HepG2 (cell line): ENCODE results near the gene CEBPB. TPM values are rescaled to one million over a fixed set of nuclear protein-coding genes. Genes with fewer than 3 reads are reported as not detected.

ENCODE experiments used
- FOXJ3 ChIP-seq: sonication (generic); formaldehyde crosslinking; IDR thresholded peaks from 2 replicates; pipeline ENCODE4 v1.4.0; 2020; ENCODE audit warnings: missing genetic modification reagents, mild to moderate bottlenecking, borderline replicate concordance
- GTF2F1 ChIP-seq: fragments of 150-350 bp; IDR thresholded peaks from 2 replicates; pipeline ENCODE4 v1.6.1; 2014; ENCODE audit warnings: low read length
- LRRFIP1 ChIP-seq: sonication (generic); formaldehyde crosslinking; conservative IDR thresholded peaks from 2 replicates; pipeline ENCODE4 v1.4.0; 2020; ENCODE audit warnings: missing genetic modification reagents
- MAFF ChIP-seq: IDR thresholded peaks from 2 replicates; pipeline ENCODE4 v1.6.1; 2011; ENCODE audit warnings: low read depth, low read length, improper control_type of control experiment
- NRL ChIP-seq: sonication (generic); formaldehyde crosslinking; IDR thresholded peaks from 2 replicates; pipeline ENCODE4 v1.5.0; 2020; ENCODE audit warnings: missing genetic modification reagents, mild to moderate bottlenecking, moderate library complexity, borderline replicate concordance
- RORA ChIP-seq: sonication (generic); formaldehyde crosslinking; IDR thresholded peaks from 2 replicates; pipeline ENCODE4 v1.5.0; 2020; ENCODE audit warnings: mild to moderate bottlenecking, missing genetic modification reagents, moderate library complexity
- SATB2 ChIP-seq: sonication (generic); formaldehyde crosslinking; IDR thresholded peaks from 2 replicates; pipeline ENCODE4 v1.5.0; 2020; ENCODE audit warnings: missing genetic modification reagents
- TCF7L2 ChIP-seq: IDR thresholded peaks from 2 replicates; pipeline ENCODE4 v1.6.1; 2011; ENCODE audit warnings: mild to moderate bottlenecking, low read depth, low read length, moderate library complexity
- THAP9 ChIP-seq: sonication (generic); formaldehyde crosslinking; IDR thresholded peaks from 2 replicates; pipeline ENCODE4; 2020; ENCODE audit warnings: missing genetic modification reagents, mild to moderate bottlenecking, borderline replicate concordance
- ZBTB26 ChIP-seq: IDR thresholded peaks from 2 replicates; pipeline ENCODE4 v1.6.1; 2016; ENCODE audit warnings: missing compliant biosample characterization, missing genetic modification reagents, borderline replicate concordance
- ZNF121 ChIP-seq: sonication (generic); formaldehyde crosslinking; IDR thresholded peaks from 2 replicates; pipeline ENCODE4 v1.5.0; 2020; ENCODE audit warnings: mild to moderate bottlenecking, missing genetic modification reagents
- ZNF180 ChIP-seq: sonication (generic); formaldehyde crosslinking; IDR thresholded peaks from 2 replicates; pipeline ENCODE4 v1.4.0; 2020; ENCODE audit warnings: low read depth, missing genetic modification reagents, borderline replicate concordance
- ZNF263 ChIP-seq: sonication (generic); formaldehyde crosslinking; IDR thresholded peaks from 2 replicates; pipeline ENCODE4 v1.4.0; 2020; ENCODE audit warnings: missing genetic modification reagents
- ZNF333 ChIP-seq: sonication (generic); formaldehyde crosslinking; IDR thresholded peaks from 2 replicates; pipeline ENCODE4 v1.4.0; 2020; ENCODE audit warnings: mild to moderate bottlenecking, missing genetic modification reagents, borderline replicate concordance
- ZNF414 ChIP-seq: sonication (generic); formaldehyde crosslinking; IDR thresholded peaks from 2 replicates; pipeline ENCODE4 v1.5.0; 2020; ENCODE audit warnings: missing genetic modification reagents
- ZNF772 ChIP-seq: sonication (generic); formaldehyde crosslinking; IDR thresholded peaks from 2 replicates; pipeline ENCODE4 v1.5.0; 2020; ENCODE audit warnings: mild to moderate bottlenecking, missing genetic modification reagents
- ZNF788 ChIP-seq: sonication (generic); formaldehyde crosslinking; IDR thresholded peaks from 2 replicates; pipeline ENCODE4 v1.5.0; 2020; ENCODE audit warnings: mild to moderate bottlenecking, missing genetic modification reagents, borderline replicate concordance
- polyA plus RNA-seq, 8 experiments: library from polyadenylated mRNA; depleted of rRNA in 3 of 8; stranded (reverse) in 7 of 8; unstranded in 1 of 8; fragments of >200 nt; fragmentation: Illumina TruSeq in 4 of 8; extraction: Trizol in 4 of 8; gene quantifications; 2 replicates each; pipeline versions ENCODE4 v1.2.1 to v1.2.3, GENCODE V29; 2011 to 2016; ENCODE audit warnings: low read depth in 4 of 8, missing spikeins in 1 of 8, mixed read lengths in 1 of 8; ENCODE audit not compliant: insufficient read depth in 1 of 8
- total RNA-seq, 5 experiments: library from RNA; depleted of rRNA; stranded (reverse); fragments of >200 nt; fragmentation: Illumina TruSeq; extraction: Trizol; gene quantifications; 2 replicates each; pipeline ENCODE4 v1.2.3, GENCODE V29; 2016; ENCODE audit warnings: low read depth in 1 of 5
- TF ChIP-seq, protein P1 (sequence below): sonication (generic); formaldehyde crosslinking; IDR thresholded peaks from 2 replicates; pipeline ENCODE4 v1.8.0; 2022; ENCODE audit warnings: missing genetic modification reagents, low read depth, mild to moderate bottlenecking, borderline replicate concordance

CEBPB gene
- total and polyA plus RNA-seq, 2 of the 13 experiments (the other 11 are each of a cell fraction or from before 2014, with no cell fraction given) = 18.5 to 28.2 TPM

DNA sequence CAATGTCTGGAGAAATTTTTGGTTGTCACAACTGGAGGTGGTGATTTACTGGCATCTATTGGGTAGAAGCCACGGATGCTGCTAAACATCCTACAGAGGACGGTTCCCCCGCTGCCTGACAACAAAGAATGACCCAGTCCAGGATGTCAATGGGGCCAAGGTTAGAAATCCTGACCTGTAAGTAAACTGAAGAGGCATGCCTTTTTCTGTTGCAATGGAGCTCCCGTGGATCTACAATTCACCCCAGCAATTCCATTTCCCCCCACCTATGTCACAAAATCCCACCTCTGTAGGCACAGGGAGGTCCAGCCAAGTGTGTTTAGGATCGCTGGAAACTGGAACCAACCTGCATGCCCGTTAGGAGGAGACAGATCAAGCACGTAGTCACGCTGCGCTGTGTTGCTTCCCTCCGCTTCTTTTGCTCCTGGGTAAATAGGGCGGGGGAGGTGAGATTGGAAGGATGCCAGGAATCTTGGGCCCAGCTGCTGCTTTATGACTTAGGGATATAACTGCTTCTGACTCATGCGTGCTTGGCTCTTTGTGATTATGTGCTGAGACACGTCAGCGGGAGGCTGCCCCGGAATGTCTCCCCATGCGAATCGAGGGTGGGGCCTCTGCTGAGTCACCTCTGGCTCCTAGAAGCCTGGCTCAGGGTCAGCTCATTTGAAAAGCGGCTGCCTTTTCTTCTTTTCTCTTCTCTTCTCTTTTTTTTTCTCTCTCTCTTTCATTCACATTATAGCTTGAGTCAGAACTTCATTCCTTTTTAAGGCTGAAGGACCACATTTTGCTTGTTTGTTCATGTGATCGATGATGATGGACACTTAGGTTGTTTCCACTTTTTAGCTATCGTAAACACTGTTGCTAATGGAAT is 24.7 kb upstream of the CEBPB start (continued):
- peak; percentile 97 for TF ChIP-seq ZNF414 (CRISPR knock-in tag)
- peak; percentile 75; the same call in 1 of the 2 replicates for TF ChIP-seq THAP9 (CRISPR knock-in tag)
- TF ChIP-seq ZNF263 (CRISPR knock-in tag) = no peak; the same call in 1 of the 2 replicates
- TF ChIP-seq MAFF = peak; percentile 92
- TF ChIP-seq ZNF121 (CRISPR knock-in tag) = peak; percentile 72; the same call in 1 of the 2 replicates
- TF ChIP-seq FOXJ3 (CRISPR knock-in tag) = peak; percentile 87
- TF ChIP-seq NRL (CRISPR knock-in tag) = peak; percentile 66; the same call in 1 of the 2 replicates
- TF ChIP-seq ZBTB26 (CRISPR knock-in tag) = peak; percentile 76
- TF ChIP-seq RORA (CRISPR knock-in tag) = peak; percentile 75
- TF ChIP-seq ZNF180 (CRISPR knock-in tag) = no peak
- TF ChIP-seq ZNF772 (CRISPR knock-in tag) = peak; percentile 97
- no peak for TF ChIP-seq SATB2 (CRISPR knock-in tag)
- peak; percentile 73; the same call in 1 of the 2 replicates for TF ChIP-seq GTF2F1
- 0 out of 2 replicates have a peak, but pooled peaks have one; percentile 97 for TF ChIP-seq ZNF788 (CRISPR knock-in tag)
- no peak for TF ChIP-seq TCF7L2
- peak; percentile 46; the same call in 1 of the 2 replicates for TF ChIP-seq LRRFIP1 (CRISPR knock-in tag)
- TF ChIP-seq, protein P1, sequence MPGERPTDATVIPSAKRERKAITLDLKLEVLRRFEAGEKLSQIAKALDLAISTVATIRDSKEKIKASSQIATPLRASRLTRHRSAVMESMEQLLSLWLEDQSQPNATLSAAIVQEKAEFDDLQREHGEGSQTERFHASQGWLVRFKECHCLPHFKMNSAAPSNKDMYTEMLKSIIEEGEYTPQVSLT (CRISPR knock-in tag) = peak; percentile 71; the same call in 1 of the 2 replicates
- TF ChIP-seq ZNF333 (CRISPR knock-in tag) = peak; percentile 83
